Stimulated activated CD4-positive, alpha-beta T cell treated with anti-CD3 and anti-CD28 coated beads, Interleukin-4, amount 100 ng/mL, for 1 hour (primary cell): ENCODE data around the gene SLC15A4.
"Not testable (repeated sequence)": the region's sequence is repeated elsewhere in the genome, so short reads cannot be mapped to it uniquely, and the experiment has no call there.

Experiments
- DNase-seq: peaks from one replicate; pipeline ENCODE4 v3.0.0-alpha.2; 2020

Gene SLC15A4

GRCh38 chr12:128813392-128813791, 10.4 kb downstream of the SLC15A4 start:
- DNase-seq, result no peak

GRCh38 chr12:128811806-128812205, 12.0 kb downstream of the SLC15A4 start:
- no peak for DNase-seq

- DNase-seq, result no peak
Observed at GRCh38 chr12:128810182-128811127, 13.3 kb downstream of the SLC15A4 start.

- DNase-seq, result no peak
Observed at GRCh38 chr12:128808651-128809050, 15.1 kb downstream of the SLC15A4 start.

- no peak for DNase-seq
Observed at GRCh38 chr12:128807161-128807724, 16.5 kb downstream of the SLC15A4 start.

GRCh38 chr12:128806573-128806972, 17.2 kb downstream of the SLC15A4 start:
- DNase-seq, result no peak

- DNase-seq, result not testable (repeated sequence)
Observed at GRCh38 chr12:128805406-128805805, 18.4 kb downstream of the SLC15A4 start.

- DNase-seq, result no peak
Observed at GRCh38 chr12:128804762-128805161, 19.0 kb downstream of the SLC15A4 start.

- no peak for DNase-seq
Observed at GRCh38 chr12:128803788-128804187, 20.0 kb downstream of the SLC15A4 start.

GRCh38 chr12:128802756-128803155, 21.0 kb downstream of the SLC15A4 start:
- DNase-seq, result no peak

- no peak for DNase-seq
Observed at GRCh38 chr12:128801879-128802391, 21.8 kb downstream of the SLC15A4 start.

GRCh38 chr12:128800606-128801005, 23.2 kb downstream of the SLC15A4 start:
- DNase-seq, result no peak

- no peak for DNase-seq
Observed at GRCh38 chr12:128798571-128799341, 25.0 kb downstream of the SLC15A4 start.

- DNase-seq, result no peak
Observed at GRCh38 chr12:128797119-128798118, 26.3 kb downstream of the SLC15A4 start.

GRCh38 chr12:128796439-128797118, 27.2 kb downstream of the SLC15A4 start:
- DNase-seq, result no peak

- no peak for DNase-seq
Observed at GRCh38 chr12:128795530-128796361, 28.0 kb downstream of the SLC15A4 start.

- DNase-seq, result no peak
Observed at GRCh38 chr12:128794661-128795529, 28.9 kb downstream of the SLC15A4 start.

- no peak for DNase-seq
Observed at GRCh38 chr12:128793701-128794100, 30.1 kb downstream of the SLC15A4 start.

GRCh38 chr12:128792881-128793280, 30.9 kb downstream of the SLC15A4 start:
- DNase-seq, result no peak
